Body of pancreas (tissue), 4 donors: ENCODE measurements around the gene KBTBD8. TPM values are rescaled to one million over a fixed set of nuclear protein-coding genes. Genes with fewer than 3 reads are reported as not detected.
A peak's percentile ranks its signal among the peaks of the same experiment; 100 is the strongest.

Experiments used
- ATAC-seq: fragments of 150-250 bp; one replicate; pipeline ENCODE4 v1.9.1; 2016
- DNase-seq, 4 donors: peaks; one replicate each; pipeline ENCODE4 v3.0.0-alpha.2; 2019
- H3K27ac ChIP-seq, 4 donors: fragments of 200-600 bp; sonication (generic); 1 replicate in 3 of 4; 2 replicates in 1 of 4; pipeline versions ENCODE4 v1.5.1 to v1.6.1; 2016 to 2019; ENCODE audit warnings: mild to moderate bottlenecking in 1 of 4, mixed read lengths in 1 of 4, moderate library complexity in 1 of 4
- H3K27me3 ChIP-seq, 2 donors: fragments of 200-600 bp; sonication (generic); one replicate each; pipeline ENCODE4 v1.6.0; 2016; ENCODE audit warnings: mild to moderate bottlenecking in 1 of 2
- H3K36me3 ChIP-seq, 2 donors: fragments of 200-600 bp; sonication (generic); replicated peaks in 1 of 2; 2 replicates each; pipeline ENCODE4 v1.5.1; 2016; ENCODE audit warnings: low read depth in 2 of 2; ENCODE audit not compliant: insufficient read depth in 1 of 2
- H3K4me1 ChIP-seq: fragments of 200-600 bp; sonication (generic); one replicate; pipeline ENCODE4 v1.6.0; 2016
- H3K4me3 ChIP-seq, 2 donors: fragments of 200-600 bp; sonication (generic); 1 replicate in 1 of 2; 2 replicates in 1 of 2; pipeline ENCODE4 v1.5.1; 2016 to 2019
- H3K9me3 ChIP-seq, 3 donors: fragments of 200-600 bp; sonication (generic); 1 replicate in 2 of 3; 2 replicates in 1 of 3; pipeline ENCODE4 v1.5.1; 2016
- CTCF ChIP-seq, 7 experiments: fragments of 450-650 bp in 4 of 7; fragments of 200-600 bp in 3 of 7; sonication (generic) in 3 of 7; IDR thresholded peaks; one replicate each; pipeline ENCODE4 v1.5.1; 2016 to 2019; ENCODE audit warnings: antibody characterized with exemption in 7 of 7
- POLR2A ChIP-seq, 3 donors: fragments of 450-650 bp; IDR thresholded peaks; one replicate each; pipeline ENCODE4 v1.6.1; 2016; ENCODE audit warnings: antibody characterized with exemption in 3 of 3, mild to moderate bottlenecking in 2 of 3
- WGBS, 2 donors: methylation state at CpG; one replicate each; pipeline ENCODE4 v1.1.5; 2017; 5-methylcytosine and 5-hydroxymethylcytosine counted together
- intact Hi-C: fragments of 100-400 bp; cut with DNase I; formaldehyde crosslinking; loops from one replicate; pipeline ENCODE4 v1.15.1; 2023
- total RNA-seq, 2 donors: library from RNA; depleted of rRNA; stranded (reverse); fragments of >200 nt; gene quantifications; one replicate each; pipeline ENCODE4 v1.1.0, GENCODE V29; 2016

Gene KBTBD8
- total RNA-seq, 2 donors from 2014 or later, result 0.78 TPM; not detected in 1

GRCh38 chr3:66998904-66999235 is 763 bp downstream of the KBTBD8 start:
- TF ChIP-seq CTCF (IDR thresholded peaks at IDR 0.05) (no peak), POLR2A (IDR thresholded peaks at IDR 0.05) (no peak)
- Histone ChIP-seq H3K36me3 (peaks cover 0 to under 1% of the 10 kb centered on the region in 2 donors), H3K27ac (peak overlapping the region in 2 of 4 donors; percentile 71), H3K4me3 (peak overlapping the region; percentile 87 to 98), H3K27me3 (no peaks in the 10 kb centered on the region), H3K9me3 (no peaks in the 10 kb centered on the region), H3K4me1 (peaks cover 7% of the 10 kb centered on the region)
- DNase-seq (no peak), ATAC-seq (no peak)
- 1% methylated on average over 10 of the region's 10 CpGs for WGBS, 2 donors
- intact Hi-C loops, result no loop called here

GRCh38 chr3:67000009-67000408 is 1.9 kb downstream of the KBTBD8 start:
- Histone ChIP-seq H3K4me1 (peaks cover 7% of the 10 kb centered on the region), H3K27ac (no peak overlapping the region), H3K9me3 (no peaks in the 10 kb centered on the region), H3K36me3 (peaks cover 0 to 3% of the 10 kb centered on the region in 2 donors), H3K27me3 (no peaks in the 10 kb centered on the region), H3K4me3 (no peak overlapping the region)
- DNase-seq (no peak), ATAC-seq (no peak)
- WGBS, 2 donors, result 77 to 87% methylated on average over 2 of the region's 2 CpGs
- TF ChIP-seq POLR2A (IDR thresholded peaks at IDR 0.05), result no peak
- TF ChIP-seq CTCF (IDR thresholded peaks at IDR 0.05), result no peak
- intact Hi-C loops, result no loop called here

- ATAC-seq, result no peak
- Histone ChIP-seq H3K4me3 (no peak overlapping the region), H3K4me1 (peaks cover 7% of the 10 kb centered on the region), H3K9me3 (no peaks in the 10 kb centered on the region), H3K36me3 (peaks cover 0 to 3% of the 10 kb centered on the region in 2 donors), H3K27ac (no peak overlapping the region), H3K27me3 (no peaks in the 10 kb centered on the region)
- 84 to 91% methylated on average over 8 of the region's 8 CpGs for WGBS, 2 donors
- TF ChIP-seq CTCF (IDR thresholded peaks at IDR 0.05) (no peak), POLR2A (IDR thresholded peaks at IDR 0.05) (no peak)
- no peak for DNase-seq
- intact Hi-C loops, result no loop called here
Measured at GRCh38 chr3:67001086-67001861, 3.2 kb downstream of the KBTBD8 start.

GRCh38 chr3:67005974-67006373 is 7.9 kb downstream of the KBTBD8 start:
- intact Hi-C loops, result no loop called here
- Histone ChIP-seq H3K4me3 (no peak overlapping the region), H3K27ac (no peak overlapping the region), H3K4me1 (no peaks in the 10 kb centered on the region), H3K9me3 (no peaks in the 10 kb centered on the region), H3K36me3 (peaks cover 0 to 3% of the 10 kb centered on the region in 2 donors), H3K27me3 (no peaks in the 10 kb centered on the region)
- TF ChIP-seq CTCF (IDR thresholded peaks at IDR 0.05), result no peak
- no peak for DNase-seq
- no peak for ATAC-seq
- 94 to 95% methylated on average over 1 of the region's 1 CpG for WGBS, 2 donors

- intact Hi-C loops, result no loop called here
- ATAC-seq (no peak), DNase-seq (no peak)
- Histone ChIP-seq H3K27me3 (no peaks in the 10 kb centered on the region), H3K27ac (no peak overlapping the region), H3K4me1 (no peaks in the 10 kb centered on the region), H3K4me3 (no peak overlapping the region), H3K36me3 (peaks cover 0 to 3% of the 10 kb centered on the region in 2 donors), H3K9me3 (no peaks in the 10 kb centered on the region)
- 77 to 88% methylated on average over 5 of the region's 5 CpGs for WGBS, 2 donors
- TF ChIP-seq POLR2A (IDR thresholded peaks at IDR 0.05) (no peak), CTCF (IDR thresholded peaks at IDR 0.05) (no peak)
Measured at GRCh38 chr3:67006460-67006859, 8.4 kb downstream of the KBTBD8 start.
